Measurements from ENCODE around the gene ARID2.

ARID2 gene

GRCh38 chr12:45866299-45866698 is 136.8 kb downstream of the ARID2 start:
- no peak for TF ChIP-seq CTCF (IDR thresholded peaks at IDR 0.05; ENCODE audit: insufficient read depth, missing control alignments)
- FAIRE-seq = no peak
- no peak for DNase-seq (ENCODE audit: insufficient read length, low spot score)

- TF ChIP-seq CTCF (IDR thresholded peaks at IDR 0.05; ENCODE audit: insufficient read depth, missing control alignments) = no peak
- no peak for FAIRE-seq
- no peak for DNase-seq (ENCODE audit: insufficient read length, low spot score)
Observed at GRCh38 chr12:45872446-45872845, 142.9 kb downstream of the ARID2 start.

- no peak for TF ChIP-seq CTCF (IDR thresholded peaks at IDR 0.05; ENCODE audit: insufficient read depth, missing control alignments)
- FAIRE-seq (no peak), DNase-seq (ENCODE audit: insufficient read length, low spot score) (no peak)
Observed at GRCh38 chr12:45877069-45877468, 147.6 kb downstream of the ARID2 start.

- DNase-seq (ENCODE audit: insufficient read length, low spot score) (no peak), FAIRE-seq (no peak)
- TF ChIP-seq CTCF (IDR thresholded peaks at IDR 0.05; ENCODE audit: insufficient read depth, missing control alignments) = no peak
Observed at GRCh38 chr12:45878630-45879255, 149.2 kb downstream of the ARID2 start.

GRCh38 chr12:45879363-45879895 is 149.9 kb downstream of the ARID2 start:
- no peak for TF ChIP-seq CTCF (IDR thresholded peaks at IDR 0.05; ENCODE audit: insufficient read depth, missing control alignments)
- FAIRE-seq = no peak
- DNase-seq (ENCODE audit: insufficient read length, low spot score) = no peak

GRCh38 chr12:45880533-45880932 is 151.0 kb downstream of the ARID2 start:
- no peak for TF ChIP-seq CTCF (IDR thresholded peaks at IDR 0.05; ENCODE audit: insufficient read depth, missing control alignments)
- FAIRE-seq = peak; percentile 32
- no peak for DNase-seq (ENCODE audit: insufficient read length, low spot score)

GRCh38 chr12:45883187-45883586 is 153.7 kb downstream of the ARID2 start:
- TF ChIP-seq CTCF (IDR thresholded peaks at IDR 0.05; ENCODE audit: insufficient read depth, missing control alignments) = no peak
- DNase-seq (ENCODE audit: insufficient read length, low spot score) (no peak), FAIRE-seq (no peak)
